ENCODE results near the gene MOV10.
A peak's percentile ranks its signal among the peaks of the same experiment; 100 is the strongest.

Gene MOV10

DNA sequence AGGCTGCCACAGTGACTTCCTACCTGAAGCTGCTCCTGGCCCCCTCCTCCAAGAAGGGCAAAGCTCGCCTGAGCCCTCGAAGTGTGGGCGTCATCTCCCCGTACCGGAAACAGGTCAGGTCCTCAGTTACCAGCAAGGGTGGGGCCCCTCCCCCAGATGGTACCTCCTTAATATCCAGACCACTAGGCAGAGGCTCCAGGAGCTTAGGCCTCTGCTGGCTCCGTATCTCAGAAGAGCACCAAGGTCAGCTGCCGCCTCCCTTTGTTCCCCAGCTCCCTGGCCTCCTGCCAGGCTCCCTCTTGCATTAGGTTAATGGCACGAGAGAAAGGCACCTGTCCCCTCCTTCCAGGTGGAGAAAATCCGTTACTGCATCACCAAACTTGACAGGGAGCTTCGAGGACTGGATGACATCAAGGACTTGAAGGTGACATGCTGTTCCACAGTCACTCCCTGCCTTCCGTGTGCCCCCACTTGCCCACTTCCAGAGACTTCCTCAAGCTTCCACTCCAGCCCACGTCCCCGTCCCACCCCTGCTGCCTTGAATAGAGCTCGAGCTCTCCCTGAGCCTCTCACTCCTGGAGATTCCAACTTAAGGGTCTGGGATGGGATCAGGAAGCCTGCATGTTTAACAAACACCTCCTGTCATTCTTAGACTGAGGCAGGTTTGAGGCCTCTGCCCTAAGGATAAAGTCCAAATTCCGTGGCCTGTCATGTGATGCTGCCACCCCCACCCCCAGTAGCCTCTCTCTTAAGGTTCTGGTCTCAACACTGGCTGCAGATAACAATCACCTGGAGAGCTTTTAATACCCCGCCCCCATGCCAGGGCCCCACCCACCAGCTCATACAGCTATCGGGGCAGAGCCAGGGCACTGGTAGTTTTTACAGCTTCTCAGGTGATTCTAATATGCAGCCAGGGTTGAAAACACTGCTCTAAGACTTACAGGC is 24.2 kb downstream of the MOV10 start:
- Histone ChIP-seq H3K4me3 (no peak overlapping the region), H3K27ac (peak overlapping the region; percentile 59 to 99)
- peak; percentile 75 for DNase-seq (ENCODE audit: low spot score)
- TF ChIP-seq, protein P1, sequence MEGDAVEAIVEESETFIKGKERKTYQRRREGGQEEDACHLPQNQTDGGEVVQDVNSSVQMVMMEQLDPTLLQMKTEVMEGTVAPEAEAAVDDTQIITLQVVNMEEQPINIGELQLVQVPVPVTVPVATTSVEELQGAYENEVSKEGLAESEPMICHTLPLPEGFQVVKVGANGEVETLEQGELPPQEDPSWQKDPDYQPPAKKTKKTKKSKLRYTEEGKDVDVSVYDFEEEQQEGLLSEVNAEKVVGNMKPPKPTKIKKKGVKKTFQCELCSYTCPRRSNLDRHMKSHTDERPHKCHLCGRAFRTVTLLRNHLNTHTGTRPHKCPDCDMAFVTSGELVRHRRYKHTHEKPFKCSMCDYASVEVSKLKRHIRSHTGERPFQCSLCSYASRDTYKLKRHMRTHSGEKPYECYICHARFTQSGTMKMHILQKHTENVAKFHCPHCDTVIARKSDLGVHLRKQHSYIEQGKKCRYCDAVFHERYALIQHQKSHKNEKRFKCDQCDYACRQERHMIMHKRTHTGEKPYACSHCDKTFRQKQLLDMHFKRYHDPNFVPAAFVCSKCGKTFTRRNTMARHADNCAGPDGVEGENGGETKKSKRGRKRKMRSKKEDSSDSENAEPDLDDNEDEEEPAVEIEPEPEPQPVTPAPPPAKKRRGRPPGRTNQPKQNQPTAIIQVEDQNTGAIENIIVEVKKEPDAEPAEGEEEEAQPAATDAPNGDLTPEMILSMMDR (IDR thresholded peaks at IDR 0.05) = no peak

DNA sequence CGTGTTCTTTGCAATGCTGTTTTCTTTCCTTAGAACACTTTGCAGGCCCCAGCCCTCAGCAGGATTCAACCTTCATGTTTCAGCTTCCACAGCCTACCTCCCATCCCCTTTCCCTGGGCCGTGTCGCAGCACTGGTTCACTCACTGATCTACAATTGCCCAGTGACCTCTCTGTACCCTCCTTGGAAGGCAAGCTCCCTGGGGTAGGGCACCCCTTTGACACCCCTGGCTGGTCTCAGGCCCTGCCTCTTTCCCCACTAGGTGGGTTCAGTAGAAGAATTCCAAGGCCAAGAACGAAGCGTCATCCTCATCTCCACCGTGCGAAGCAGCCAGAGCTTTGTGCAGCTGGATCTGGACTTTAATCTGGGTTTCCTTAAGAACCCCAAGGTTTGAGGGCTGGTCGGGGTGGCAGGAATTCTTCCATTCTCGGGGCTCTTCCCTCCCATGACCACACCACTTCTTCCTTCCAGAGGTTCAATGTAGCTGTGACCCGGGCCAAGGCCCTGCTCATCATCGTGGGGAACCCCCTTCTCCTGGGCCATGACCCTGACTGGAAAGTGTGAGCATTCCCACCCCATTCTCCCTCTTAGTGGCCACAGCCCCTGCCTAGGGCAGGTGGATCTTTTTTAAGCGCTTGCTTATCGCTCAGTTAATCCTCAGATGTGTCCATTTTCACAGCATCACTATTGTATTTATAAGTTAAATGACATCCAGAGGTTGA is 25.1 kb downstream of the MOV10 start:
- Histone ChIP-seq H3K27ac (peak overlapping the region; percentile 59 to 99), H3K4me3 (no peak overlapping the region)
- TF ChIP-seq, protein P1 (IDR thresholded peaks at IDR 0.05) = no peak
- DNase-seq (ENCODE audit: low spot score) = no peak

DNA sequence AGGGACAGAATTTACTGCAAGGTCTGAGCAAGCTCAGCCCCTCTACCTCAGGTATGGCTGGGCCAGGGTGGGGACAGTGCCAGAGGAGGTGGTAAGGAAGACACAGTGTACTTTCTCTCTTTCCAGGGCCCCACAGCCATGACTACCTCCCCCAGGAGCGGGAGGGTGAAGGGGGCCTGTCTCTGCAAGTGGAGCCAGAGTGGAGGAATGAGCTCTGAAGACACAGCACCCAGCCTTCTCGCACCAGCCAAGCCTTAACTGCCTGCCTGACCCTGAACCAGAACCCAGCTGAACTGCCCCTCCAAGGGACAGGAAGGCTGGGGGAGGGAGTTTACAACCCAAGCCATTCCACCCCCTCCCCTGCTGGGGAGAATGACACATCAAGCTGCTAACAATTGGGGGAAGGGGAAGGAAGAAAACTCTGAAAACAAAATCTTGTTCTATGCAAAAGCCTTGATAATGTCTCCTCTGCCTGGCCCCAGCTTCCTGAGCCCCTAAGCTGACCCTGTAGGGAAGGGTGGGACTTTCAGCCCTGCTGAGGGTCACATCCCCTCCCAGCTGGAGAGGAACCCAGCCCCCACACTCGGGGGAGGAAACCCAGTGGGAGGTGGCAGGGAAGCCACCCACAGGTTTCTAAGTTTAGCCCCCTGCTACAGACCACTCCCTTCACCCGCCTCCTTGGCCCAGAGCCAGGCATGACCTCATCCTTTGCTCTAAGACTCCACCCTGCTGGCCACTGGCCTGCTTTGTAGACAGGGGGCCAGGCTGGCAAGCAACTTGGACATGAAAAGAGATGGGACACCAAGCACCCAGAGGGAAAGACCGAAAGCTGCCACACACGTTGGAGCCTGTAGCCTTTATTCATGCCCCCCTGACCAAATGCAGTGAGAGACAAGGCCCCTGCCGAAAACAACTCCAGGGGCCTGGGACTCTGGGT is 26.1 kb downstream of the MOV10 start:
- TF ChIP-seq, protein P1 (IDR thresholded peaks at IDR 0.05) = no peak
- Histone ChIP-seq H3K4me3 (peak overlapping the region; percentile 43), H3K27ac (peak overlapping the region; percentile 59 to 99)
- peak; percentile 96 for DNase-seq (ENCODE audit: low spot score)

DNA sequence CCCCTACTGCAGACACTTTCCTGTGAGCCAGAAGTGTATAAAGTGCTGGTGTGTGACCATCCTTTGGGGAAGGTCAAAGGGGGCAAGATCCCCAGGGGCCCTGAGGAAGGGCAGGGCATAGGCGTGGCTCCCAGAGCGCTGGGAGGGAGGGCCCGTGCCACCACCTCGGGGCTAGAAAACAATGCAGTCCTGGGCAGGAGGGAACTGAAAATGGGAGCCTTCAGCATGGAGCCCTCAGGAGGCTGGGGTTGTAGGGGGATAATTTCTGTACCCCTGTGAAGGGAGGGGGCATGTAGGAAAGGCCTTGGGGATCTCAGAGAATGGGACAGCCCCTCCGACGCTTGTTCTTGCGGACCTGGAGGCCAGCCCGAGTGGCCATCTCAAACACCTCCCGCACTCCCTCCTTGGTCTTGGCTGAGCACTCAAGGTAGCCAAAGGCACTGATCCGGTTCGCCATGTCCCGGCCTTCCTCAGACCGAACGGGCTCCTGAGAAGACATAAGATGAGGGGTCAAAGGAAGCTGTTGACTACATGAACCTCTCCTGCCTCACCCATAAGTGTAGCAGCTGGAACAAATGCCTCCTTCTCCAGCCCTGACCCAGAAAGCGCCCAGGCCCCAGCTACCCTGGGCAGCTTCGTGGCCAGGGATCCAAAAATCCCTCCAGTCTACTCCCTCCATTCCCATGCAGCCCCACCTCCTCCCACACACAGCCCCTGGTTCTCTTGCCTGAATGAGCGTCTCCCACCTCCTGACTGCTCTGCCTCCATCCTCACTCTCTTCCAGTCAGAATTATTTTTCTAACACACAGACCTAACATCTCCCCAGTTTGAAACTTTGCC is 27.0 kb downstream of the MOV10 start:
- TF ChIP-seq, protein P1 (IDR thresholded peaks at IDR 0.05) = no peak
- DNase-seq (ENCODE audit: low spot score) = peak; percentile 74
- Histone ChIP-seq H3K27ac (peak overlapping the region; percentile 59 to 99), H3K4me3 (peak overlapping the region; percentile 23)

DNA sequence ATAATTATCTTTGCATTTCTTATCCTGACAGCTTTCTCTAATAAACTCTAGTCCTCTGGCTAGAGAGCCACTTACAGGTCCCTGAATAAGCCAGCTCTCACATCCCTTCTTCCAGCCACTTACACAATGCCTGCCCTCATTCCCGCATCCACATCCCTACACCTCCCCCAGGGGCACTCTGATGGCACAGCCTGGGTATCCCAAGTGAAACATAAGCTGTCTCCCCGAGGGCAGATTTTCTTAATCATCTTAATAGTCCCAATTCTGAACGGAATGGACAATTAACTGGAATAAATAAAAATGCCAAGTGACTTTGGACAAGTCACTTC is 27.6 kb downstream of the MOV10 start:
- no peak for DNase-seq (ENCODE audit: low spot score)
- no peak overlapping the region for H3K4me3 ChIP-seq
- TF ChIP-seq, protein P1 (IDR thresholded peaks at IDR 0.05) = no peak
- peak overlapping the region; percentile 59 to 99 for H3K27ac ChIP-seq

Measured in coronary artery (tissue), 2 donors.